GM10847 (cell line): ENCODE measurements around the gene NDST3.

Experiments
- POLR2A ChIP-seq: IDR thresholded peaks from 2 replicates; pipeline ENCODE4 v1.6.1; 2011; ENCODE audit not compliant: insufficient read length; ENCODE audit errors: extremely low read depth

NDST3 gene

GRCh38 chr4:118265312-118266144 lies 231.2 kb downstream of the NDST3 start:
- no peak for TF ChIP-seq POLR2A

GRCh38 chr4:118268780-118269179 lies 234.5 kb downstream of the NDST3 start:
- no peak for TF ChIP-seq POLR2A

GRCh38 chr4:118270492-118270891 lies 236.2 kb downstream of the NDST3 start:
- TF ChIP-seq POLR2A: no peak

GRCh38 chr4:118271788-118272187 lies 237.5 kb downstream of the NDST3 start:
- TF ChIP-seq POLR2A: no peak

- no peak for TF ChIP-seq POLR2A
Measured at GRCh38 chr4:118273642-118274041, 239.4 kb downstream of the NDST3 start.

- no peak for TF ChIP-seq POLR2A
Measured at GRCh38 chr4:118276580-118276979, 242.3 kb downstream of the NDST3 start.

GRCh38 chr4:118277243-118277642 lies 243.0 kb downstream of the NDST3 start:
- TF ChIP-seq POLR2A: no peak

- TF ChIP-seq POLR2A: peak; percentile 85
Measured at GRCh38 chr4:118278473-118279274, 244.4 kb downstream of the NDST3 start.

- TF ChIP-seq POLR2A: no peak
Measured at GRCh38 chr4:118279328-118279727, 245.0 kb downstream of the NDST3 start.

- TF ChIP-seq POLR2A: no peak
Measured at GRCh38 chr4:118279920-118280432, 245.7 kb downstream of the NDST3 start.

GRCh38 chr4:118280501-118281218 lies 246.4 kb downstream of the NDST3 start:
- peak; percentile 31 for TF ChIP-seq POLR2A

- peak; percentile 26 for TF ChIP-seq POLR2A
Measured at GRCh38 chr4:118281611-118282442, 247.5 kb downstream of the NDST3 start.

- TF ChIP-seq POLR2A: no peak
Measured at GRCh38 chr4:118282692-118283091, 248.4 kb downstream of the NDST3 start.

- no peak for TF ChIP-seq POLR2A
Measured at GRCh38 chr4:118284169-118284568, 249.9 kb downstream of the NDST3 start.
